GM23248 (cell line): ENCODE measurements around the gene CDON. TPM values are rescaled to one million over a fixed set of nuclear protein-coding genes. Genes with fewer than 3 reads are reported as not detected.
"Not testable (repeated sequence)": the region's sequence is repeated elsewhere in the genome, so short reads cannot be mapped to it uniquely, and the experiment has no call there.

Experiments used
- DNase-seq: peaks from one replicate; pipeline ENCODE4 v3.0.0-alpha.2; 2015
- H2AFZ ChIP-seq: fragments of 200-600 bp; sonication (generic); 2 replicates; pipeline ENCODE4 v1.6.1; 2016; ENCODE audit warnings: antibody characterized with exemption
- H3F3A ChIP-seq: fragments of 200-600 bp; sonication (generic); 2 replicates; pipeline ENCODE4 v1.6.1; 2016; ENCODE audit warnings: mild to moderate bottlenecking, antibody characterized with exemption, mixed run types; ENCODE audit not compliant: insufficient read depth
- H3K27ac ChIP-seq: fragments of 200-600 bp; sonication (generic); 2 replicates; pipeline ENCODE4 v1.5.1; 2016; ENCODE audit warnings: mild to moderate bottlenecking
- H3K27me3 ChIP-seq: fragments of 200-600 bp; sonication (generic); replicated peaks from 2 replicates; pipeline ENCODE4 v1.6.1; 2016; ENCODE audit warnings: mild to moderate bottlenecking; ENCODE audit not compliant: insufficient read depth
- H3K36me3 ChIP-seq: fragments of 200-600 bp; sonication (generic); 2 replicates; pipeline ENCODE4 v1.6.1; 2016; ENCODE audit warnings: low read depth, mild to moderate bottlenecking
- H3K4me1 ChIP-seq: fragments of 200-600 bp; sonication (generic); 2 replicates; pipeline ENCODE4 v1.6.1; 2016; ENCODE audit warnings: mild to moderate bottlenecking; ENCODE audit not compliant: insufficient read depth
- H3K4me2 ChIP-seq: fragments of 200-600 bp; sonication (generic); one replicate; pipeline ENCODE4 v1.6.1; 2016; ENCODE audit warnings: mild to moderate bottlenecking; ENCODE audit not compliant: unreplicated experiment
- H3K4me3 ChIP-seq: fragments of 200-600 bp; sonication (generic); 2 replicates; pipeline ENCODE4 v1.5.1; 2016; ENCODE audit warnings: mild to moderate bottlenecking
- H3K79me2 ChIP-seq: fragments of 200-600 bp; sonication (generic); 2 replicates; pipeline ENCODE4 v1.6.1; 2016; ENCODE audit warnings: mild to moderate bottlenecking; ENCODE audit not compliant: insufficient read depth
- H3K9ac ChIP-seq: fragments of 200-600 bp; sonication (generic); 2 replicates; pipeline ENCODE4 v1.6.1; 2016; ENCODE audit warnings: mild to moderate bottlenecking
- H3K9me2 ChIP-seq: fragments of 200-600 bp; sonication (generic); 2 replicates; pipeline ENCODE4 v1.6.1; 2016; ENCODE audit warnings: mixed run types, mild to moderate bottlenecking, moderate library complexity; ENCODE audit not compliant: insufficient read depth
- H3K9me3 ChIP-seq: fragments of 200-600 bp; sonication (generic); one replicate; pipeline ENCODE4 v1.6.1; 2017; ENCODE audit warnings: low read depth
- H4K20me1 ChIP-seq: fragments of 200-600 bp; sonication (generic); 2 replicates; pipeline ENCODE4 v1.6.0; 2016; ENCODE audit not compliant: insufficient read depth
- EZH2 ChIP-seq: fragments of 200-600 bp; sonication (generic); IDR thresholded peaks from 2 replicates; pipeline ENCODE4 v1.6.1; 2018; ENCODE audit warnings: antibody characterized with exemption, mild to moderate bottlenecking; ENCODE audit not compliant: insufficient read depth, poor library complexity, severe bottlenecking
- EZH2phosphoT487 ChIP-seq: fragments of 200-600 bp; sonication (generic); IDR thresholded peaks from 2 replicates; pipeline ENCODE4 v1.6.1; 2018; ENCODE audit warnings: antibody characterized with exemption, moderate library complexity, mild to moderate bottlenecking, low read depth; ENCODE audit not compliant: insufficient read depth
- WGBS, 2 experiments: methylation state at CpG; one replicate each; pipeline ENCODE4 v1.1.6; 2015 to 2017; ENCODE audit warnings: low lambda C conversion rate in 2 of 2, low coverage in 1 of 2; ENCODE audit errors: missing lambda C conversion rate in 2 of 2; 5-methylcytosine and 5-hydroxymethylcytosine counted together
- in situ Hi-C: fragments of 300-500 bp; cut with MboI; formaldehyde crosslinking; loops from 2 replicates; pipeline ENCODE4 v1.15.0; 2020
- polyA plus RNA-seq: library from polyadenylated mRNA; unstranded; fragments of >200 nt; fragmentation: Nextera tagmentation; extraction: Ambion mirVana; gene quantifications from 2 replicates; pipeline ENCODE4 v1.2.1, GENCODE V29; 2016
- total RNA-seq: library from RNA; depleted of rRNA; stranded (reverse); fragments of >200 nt; shearing (Covaris generic); gene quantifications from 2 replicates; pipeline ENCODE4 v1.2.3, GENCODE V29; 2014

Gene CDON
- total and polyA plus RNA-seq, 2 experiments from 2014 or later = 2.2 to 10.3 TPM

GRCh38 chr11:125921042-125921441 is 141.6 kb downstream of the CDON start:
- Histone ChIP-seq H3K27ac (no peak overlapping the region), H3K4me1 (no peaks in the 10 kb centered on the region), H2AFZ (no peak overlapping the region), H3K9me3 (no peaks in the 10 kb centered on the region), H3K4me3 (no peak overlapping the region), H3F3A (no peaks in the 10 kb centered on the region), H3K36me3 (no peaks in the 10 kb centered on the region), H3K27me3 (peaks cover 55% of the 10 kb centered on the region), H3K9me2 (no peaks in the 10 kb centered on the region), H3K9ac (no peak overlapping the region), H3K4me2 (no peak overlapping the region), H4K20me1 (no peaks in the 10 kb centered on the region), H3K79me2 (no peaks in the 10 kb centered on the region)
- no peak for TF ChIP-seq EZH2
- TF ChIP-seq EZH2phosphoT487 = no peak
- WGBS, 2 experiments = 67 to 69% methylated on average over 9 of the region's 9 CpGs
- DNase-seq = no peak
- in situ Hi-C loops = loop anchor here (5.0 kb wide), 1 partner anchor 276 kb away; no protein-coding TSS in a partner anchor

GRCh38 chr11:125918140-125918840 is 144.4 kb downstream of the CDON start:
- no peak overlapping the region for H3K27ac ChIP-seq
- no peak overlapping the region for H3K4me3 ChIP-seq
- H2AFZ ChIP-seq = no peak overlapping the region
- WGBS, 2 experiments = 35 to 38% methylated on average over 12 to 13 of the region's 13 CpGs
- H3K36me3 ChIP-seq = no peaks in the 10 kb centered on the region
- H3K9ac ChIP-seq = no peak overlapping the region
- no peaks in the 10 kb centered on the region for H3K4me1 ChIP-seq
- H4K20me1 ChIP-seq = no peaks in the 10 kb centered on the region
- H3F3A ChIP-seq = no peaks in the 10 kb centered on the region
- TF ChIP-seq EZH2phosphoT487 = no peak
- no peak for TF ChIP-seq EZH2
- H3K79me2 ChIP-seq = no peaks in the 10 kb centered on the region
- in situ Hi-C loops = no loop called here
- peak; percentile 20 for DNase-seq
- no peaks in the 10 kb centered on the region for H3K9me3 ChIP-seq
- no peaks in the 10 kb centered on the region for H3K9me2 ChIP-seq
- H3K4me2 ChIP-seq = no peak overlapping the region
- peaks cover 69% of the 10 kb centered on the region for H3K27me3 ChIP-seq

DNA sequence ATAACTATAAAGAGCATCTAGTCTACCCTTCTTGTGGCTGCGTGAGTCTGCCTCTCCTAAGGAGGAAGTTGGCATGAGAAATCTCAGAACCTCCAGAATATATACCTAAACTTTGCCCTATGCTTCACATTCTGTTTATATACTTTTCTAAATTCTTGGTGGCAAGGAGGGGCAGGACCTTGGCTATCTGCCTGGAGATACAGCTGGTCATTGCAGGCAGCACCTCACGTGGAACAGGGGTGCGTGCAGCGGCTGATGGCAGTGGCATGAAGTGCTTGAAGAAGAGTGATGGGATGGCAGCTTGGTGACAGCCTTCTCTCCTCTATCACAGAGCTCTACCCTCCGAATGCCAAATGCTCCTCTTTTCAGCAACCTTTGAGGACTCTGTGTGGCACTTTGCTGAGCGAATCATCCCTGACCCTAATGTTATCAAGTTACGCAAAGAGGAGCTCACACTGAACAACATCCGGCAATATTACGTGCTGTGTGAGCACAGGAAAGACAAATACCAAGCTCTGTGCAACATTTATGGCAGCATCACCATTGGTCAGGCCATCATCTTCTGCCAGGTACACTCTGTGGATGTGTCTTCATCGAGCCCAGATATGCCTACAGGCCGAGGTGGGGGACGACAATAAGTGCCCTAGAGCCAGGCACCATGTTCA is 145.9 kb downstream of the CDON start:
- H3K36me3 ChIP-seq = no peaks in the 10 kb centered on the region
- no peaks in the 10 kb centered on the region for H3K79me2 ChIP-seq
- no peaks in the 10 kb centered on the region for H3K9me3 ChIP-seq
- H3K27me3 ChIP-seq = peaks cover 77% of the 10 kb centered on the region
- no peak overlapping the region for H2AFZ ChIP-seq
- WGBS, 2 experiments = 65 to 72% methylated on average over 12 of the region's 12 CpGs
- no peaks in the 10 kb centered on the region for H4K20me1 ChIP-seq
- H3K4me3 ChIP-seq = no peak overlapping the region
- no peak for DNase-seq
- no peak overlapping the region for H3K4me2 ChIP-seq
- no peak overlapping the region for H3K27ac ChIP-seq
- H3K9ac ChIP-seq = no peak overlapping the region
- TF ChIP-seq EZH2phosphoT487 = no peak
- no peak for TF ChIP-seq EZH2
- H3K4me1 ChIP-seq = no peaks in the 10 kb centered on the region
- no peaks in the 10 kb centered on the region for H3K9me2 ChIP-seq
- in situ Hi-C loops = no loop called here
- H3F3A ChIP-seq = no peaks in the 10 kb centered on the region

DNA sequence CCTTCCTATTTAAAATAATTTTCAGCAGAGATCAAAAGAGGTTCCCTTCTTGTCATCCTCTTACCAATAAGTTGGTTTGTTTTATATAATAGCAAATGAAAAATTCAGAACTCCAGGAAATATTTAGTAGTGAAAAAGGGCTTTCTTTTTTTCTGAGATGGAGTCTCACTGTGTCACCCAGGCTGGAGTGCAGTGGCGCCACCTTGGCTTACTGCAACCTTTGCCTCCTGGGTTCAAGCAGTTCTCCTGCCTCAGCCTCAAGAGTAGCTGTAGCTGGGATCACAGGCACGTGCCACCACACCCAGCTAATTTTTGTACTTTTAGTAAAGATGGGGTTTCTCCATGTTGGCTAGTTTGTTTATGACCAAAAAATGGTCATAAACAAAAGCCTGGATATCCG is 148.1 kb downstream of the CDON start:
- DNase-seq, H3F3A ChIP-seq, H3K4me3 ChIP-seq, H3K9ac ChIP-seq, H3K9me2 ChIP-seq, H4K20me1 ChIP-seq, in situ Hi-C loops, H3K79me2 ChIP-seq, H3K4me1 ChIP-seq, H2AFZ ChIP-seq, H3K36me3 ChIP-seq, H3K27ac ChIP-seq, H3K9me3 ChIP-seq, H3K4me2 ChIP-seq: not testable (repeated sequence)
- 80 to 86% methylated on average over 3 of the region's 3 CpGs for WGBS, 2 experiments
- peaks cover 82% of the 10 kb centered on the region for H3K27me3 ChIP-seq
